Nephron progenitor cell (in vitro differentiated cells): ENCODE data around the gene SLC5A12.

Experiments
- DNase-seq: peaks from one replicate; pipeline ENCODE4 v3.0.0; 2021
- H3K27ac Mint-ChIP-seq: 2 replicates; pipeline ENCODE4 v1.8.0; 2021; ENCODE audit warnings: mild to moderate bottlenecking, moderate library complexity, mixed read lengths
- H3K27me3 Mint-ChIP-seq: 2 replicates; pipeline ENCODE4 v1.8.0; 2021; ENCODE audit warnings: mild to moderate bottlenecking, low read depth, mixed read lengths; ENCODE audit not compliant: poor library complexity
- H3K36me3 Mint-ChIP-seq: 2 replicates; pipeline ENCODE4 v1.8.0; 2021; ENCODE audit warnings: low read depth, mixed read lengths
- H3K4me1 Mint-ChIP-seq: 2 replicates; pipeline ENCODE4 v1.8.0; 2021; ENCODE audit warnings: mixed read lengths
- H3K4me3 Mint-ChIP-seq: 2 replicates; pipeline ENCODE4 v1.8.0; 2021; ENCODE audit warnings: mild to moderate bottlenecking, moderate library complexity, mixed read lengths
- H3K9me3 Mint-ChIP-seq: 2 replicates; pipeline ENCODE4 v1.8.0; 2021; ENCODE audit warnings: mild to moderate bottlenecking, moderate library complexity, mixed read lengths
- TF ChIP-seq, protein P1 (sequence below): fragments of 200-600 bp; sonication (generic); IDR thresholded peaks from 2 replicates; pipeline ENCODE4 v1.5.0; 2021; ENCODE audit warnings: antibody characterized with exemption

SLC5A12 gene

GRCh38 chr11:26721948-26722475 is at the start of gene SLC5A12:
SLC5A12 (minus strand) TSS chr11:26722060; CDS start chr11:26721714, 346 bp downstream.
- no peaks in the 10 kb centered on the region for H3K9me3 Mint-ChIP-seq
- DNase-seq: no peak
- H3K4me3 Mint-ChIP-seq: no peak within 1 kb of the TSS
- TF ChIP-seq, protein P1, sequence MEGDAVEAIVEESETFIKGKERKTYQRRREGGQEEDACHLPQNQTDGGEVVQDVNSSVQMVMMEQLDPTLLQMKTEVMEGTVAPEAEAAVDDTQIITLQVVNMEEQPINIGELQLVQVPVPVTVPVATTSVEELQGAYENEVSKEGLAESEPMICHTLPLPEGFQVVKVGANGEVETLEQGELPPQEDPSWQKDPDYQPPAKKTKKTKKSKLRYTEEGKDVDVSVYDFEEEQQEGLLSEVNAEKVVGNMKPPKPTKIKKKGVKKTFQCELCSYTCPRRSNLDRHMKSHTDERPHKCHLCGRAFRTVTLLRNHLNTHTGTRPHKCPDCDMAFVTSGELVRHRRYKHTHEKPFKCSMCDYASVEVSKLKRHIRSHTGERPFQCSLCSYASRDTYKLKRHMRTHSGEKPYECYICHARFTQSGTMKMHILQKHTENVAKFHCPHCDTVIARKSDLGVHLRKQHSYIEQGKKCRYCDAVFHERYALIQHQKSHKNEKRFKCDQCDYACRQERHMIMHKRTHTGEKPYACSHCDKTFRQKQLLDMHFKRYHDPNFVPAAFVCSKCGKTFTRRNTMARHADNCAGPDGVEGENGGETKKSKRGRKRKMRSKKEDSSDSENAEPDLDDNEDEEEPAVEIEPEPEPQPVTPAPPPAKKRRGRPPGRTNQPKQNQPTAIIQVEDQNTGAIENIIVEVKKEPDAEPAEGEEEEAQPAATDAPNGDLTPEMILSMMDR: no peak
- peaks cover 9% of the 10 kb centered on the region for H3K27me3 Mint-ChIP-seq
- no peaks in the 10 kb centered on the region for H3K4me1 Mint-ChIP-seq
- H3K36me3 Mint-ChIP-seq: no peaks in the 10 kb centered on the region
- H3K27ac Mint-ChIP-seq: no peak within 1 kb of the TSS

DNA sequence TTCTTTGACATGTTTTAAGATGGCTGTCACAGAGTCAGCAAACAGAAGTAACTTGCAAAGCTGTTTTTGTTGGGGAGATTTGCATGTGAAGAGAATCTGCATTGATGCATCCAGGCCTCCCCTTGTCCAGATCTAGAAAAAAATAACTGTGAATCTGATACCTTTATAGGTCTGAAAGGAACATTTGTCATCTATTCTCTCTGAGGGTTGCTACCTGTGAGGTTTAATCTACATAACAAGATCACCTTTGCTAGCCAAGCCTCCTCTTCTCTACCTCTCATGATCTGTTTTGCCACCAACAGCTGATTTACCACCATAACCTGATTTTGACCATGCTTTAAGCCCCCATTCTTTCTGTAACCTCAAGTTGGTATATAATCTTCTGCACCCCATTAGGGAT is 47.2 kb upstream of the SLC5A12 start:
- no peak for DNase-seq
- H3K4me3 Mint-ChIP-seq: no peak overlapping the region
- H3K36me3 Mint-ChIP-seq: no peaks in the 10 kb centered on the region
- no peak overlapping the region for H3K27ac Mint-ChIP-seq
- no peaks in the 10 kb centered on the region for H3K4me1 Mint-ChIP-seq
- H3K27me3 Mint-ChIP-seq: peaks cover 6% of the 10 kb centered on the region
- TF ChIP-seq, protein P1: no peak
- H3K9me3 Mint-ChIP-seq: no peaks in the 10 kb centered on the region

DNA sequence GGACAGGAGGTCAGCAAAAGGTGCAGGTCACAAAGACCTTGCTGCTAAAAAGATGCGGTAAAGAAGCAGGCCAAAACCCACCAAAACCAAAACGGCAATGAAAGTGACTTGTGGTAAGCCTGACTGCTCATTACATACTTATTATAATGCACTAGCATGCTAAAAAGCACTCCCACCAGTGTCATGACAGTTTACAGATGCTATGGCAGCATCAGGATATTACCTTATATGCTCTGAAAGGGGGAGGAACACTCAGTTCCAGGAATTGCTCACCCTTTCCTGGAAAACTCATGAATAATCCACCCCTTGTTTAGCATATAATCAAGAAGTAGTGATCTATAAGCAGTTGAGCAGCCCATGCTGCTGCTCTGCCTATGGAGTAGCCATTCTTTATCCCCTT is 45.2 kb upstream of the SLC5A12 start:
- no peaks in the 10 kb centered on the region for H3K9me3 Mint-ChIP-seq
- H3K36me3 Mint-ChIP-seq: no peaks in the 10 kb centered on the region
- DNase-seq: no peak
- no peak overlapping the region for H3K4me3 Mint-ChIP-seq
- H3K27me3 Mint-ChIP-seq: peaks cover 4% of the 10 kb centered on the region
- no peaks in the 10 kb centered on the region for H3K4me1 Mint-ChIP-seq
- TF ChIP-seq, protein P1: no peak
- H3K27ac Mint-ChIP-seq: no peak overlapping the region

GRCh38 chr11:26765323-26765722 is 43.5 kb upstream of the SLC5A12 start:
- no peak for DNase-seq
- TF ChIP-seq, protein P1: no peak
- H3K4me1 Mint-ChIP-seq: peaks cover 6% of the 10 kb centered on the region
- H3K4me3 Mint-ChIP-seq: no peak overlapping the region
- H3K27ac Mint-ChIP-seq: no peak overlapping the region
- no peaks in the 10 kb centered on the region for H3K27me3 Mint-ChIP-seq
- H3K9me3 Mint-ChIP-seq: no peaks in the 10 kb centered on the region
- no peaks in the 10 kb centered on the region for H3K36me3 Mint-ChIP-seq

GRCh38 chr11:26764825-26765224 is 43.0 kb upstream of the SLC5A12 start:
- TF ChIP-seq, protein P1: no peak
- no peak overlapping the region for H3K4me3 Mint-ChIP-seq
- no peak overlapping the region for H3K27ac Mint-ChIP-seq
- DNase-seq: no peak
- H3K9me3 Mint-ChIP-seq: no peaks in the 10 kb centered on the region
- peaks cover 6% of the 10 kb centered on the region for H3K4me1 Mint-ChIP-seq
- H3K27me3 Mint-ChIP-seq: no peaks in the 10 kb centered on the region
- H3K36me3 Mint-ChIP-seq: no peaks in the 10 kb centered on the region

DNA sequence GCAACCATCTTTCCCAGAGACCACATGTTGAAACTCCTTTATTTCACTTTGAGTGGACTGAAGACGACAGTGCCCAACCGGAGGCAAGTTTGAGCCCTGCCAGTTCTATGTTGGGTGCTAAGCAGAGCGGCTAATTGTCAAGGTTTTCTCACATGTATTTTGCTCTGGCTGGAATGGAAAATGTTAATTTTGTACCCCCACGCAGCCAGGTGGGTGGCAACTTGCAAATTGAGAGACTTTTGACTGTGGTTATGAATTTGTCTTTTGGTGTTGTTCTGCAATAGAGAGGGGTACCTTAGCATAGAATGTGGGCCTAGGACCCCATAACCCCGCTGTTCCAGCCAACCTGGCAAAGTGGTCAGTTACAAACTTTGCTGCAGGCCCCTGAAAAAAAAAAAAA is 42.5 kb upstream of the SLC5A12 start:
- Mint-ChIP-seq H3K9me3 (no peaks in the 10 kb centered on the region), H3K4me1 (peaks cover 6% of the 10 kb centered on the region), H3K27ac (no peak overlapping the region), H3K27me3 (no peaks in the 10 kb centered on the region), H3K4me3 (no peak overlapping the region), H3K36me3 (no peaks in the 10 kb centered on the region)
- TF ChIP-seq, protein P1: no peak
- DNase-seq: no peak
